GM10248 (cell line): ENCODE results near the gene MYL11.
A peak's percentile ranks its signal among the peaks of the same experiment; 100 is the strongest.

Experiments used
- CTCF ChIA-PET: fragments of 300-600 bp; sonication (Branson Sonifier 250); formaldehyde crosslinking; extraction: SDS; loops from one replicate; lab custom pipeline; 2021; ENCODE audit warnings: antibody characterized with exemption; lab: Yijun Ruan, JAX
- POLR2A ChIA-PET: fragments of 350-650 bp; sonication (Branson Sonifier 250); formaldehyde crosslinking; extraction: SDS; loops from one replicate; lab custom pipeline; 2020; ENCODE audit warnings: antibody characterized with exemption; lab: Yijun Ruan, JAX
- DNase-seq: peaks from one replicate; pipeline ENCODE4 v3.0.0; 2012; ENCODE audit errors: extremely low spot score
- TF ChIP-seq, protein P1 (sequence below): IDR thresholded peaks from 2 replicates; pipeline ENCODE4 v1.5.1; 2012; ENCODE audit warnings: mild to moderate bottlenecking, low read depth; ENCODE audit errors: extremely low read depth, missing control alignments, control extremely low read depth

MYL11 gene

DNA sequence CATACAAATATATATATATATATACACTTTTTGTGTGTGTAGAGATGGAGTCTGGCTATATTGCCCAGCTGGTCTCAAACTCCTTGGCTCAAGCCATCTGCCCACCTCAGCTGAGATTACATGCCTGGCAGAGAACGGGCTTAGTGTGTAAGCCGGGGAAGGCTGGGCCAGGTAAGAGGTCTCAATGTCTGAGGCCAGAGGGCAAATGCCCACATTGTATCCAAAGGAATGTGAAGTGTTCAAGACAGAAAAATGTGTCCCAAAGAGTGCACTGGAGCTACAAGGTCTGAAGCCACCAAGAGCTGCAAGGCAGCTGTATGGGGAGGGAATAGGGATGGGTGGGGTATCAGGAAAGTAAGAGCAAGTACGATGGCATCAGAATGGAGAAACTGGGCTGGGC is 28.3 kb upstream of the MYL11 start:
- CTCF ChIA-PET, result interaction anchor here (2.3 kb wide), 1 partner anchor 25 kb away, joined by 6 read pairs; no protein-coding TSS in a partner anchor
- POLR2A ChIA-PET, result no interaction called here

GRCh38 chr16:30348113-30348512 is 26.5 kb upstream of the MYL11 start:
- TF ChIP-seq, protein P1, sequence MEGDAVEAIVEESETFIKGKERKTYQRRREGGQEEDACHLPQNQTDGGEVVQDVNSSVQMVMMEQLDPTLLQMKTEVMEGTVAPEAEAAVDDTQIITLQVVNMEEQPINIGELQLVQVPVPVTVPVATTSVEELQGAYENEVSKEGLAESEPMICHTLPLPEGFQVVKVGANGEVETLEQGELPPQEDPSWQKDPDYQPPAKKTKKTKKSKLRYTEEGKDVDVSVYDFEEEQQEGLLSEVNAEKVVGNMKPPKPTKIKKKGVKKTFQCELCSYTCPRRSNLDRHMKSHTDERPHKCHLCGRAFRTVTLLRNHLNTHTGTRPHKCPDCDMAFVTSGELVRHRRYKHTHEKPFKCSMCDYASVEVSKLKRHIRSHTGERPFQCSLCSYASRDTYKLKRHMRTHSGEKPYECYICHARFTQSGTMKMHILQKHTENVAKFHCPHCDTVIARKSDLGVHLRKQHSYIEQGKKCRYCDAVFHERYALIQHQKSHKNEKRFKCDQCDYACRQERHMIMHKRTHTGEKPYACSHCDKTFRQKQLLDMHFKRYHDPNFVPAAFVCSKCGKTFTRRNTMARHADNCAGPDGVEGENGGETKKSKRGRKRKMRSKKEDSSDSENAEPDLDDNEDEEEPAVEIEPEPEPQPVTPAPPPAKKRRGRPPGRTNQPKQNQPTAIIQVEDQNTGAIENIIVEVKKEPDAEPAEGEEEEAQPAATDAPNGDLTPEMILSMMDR, result no peak
- CTCF ChIA-PET, result interaction anchor here (1.3 to 2.3 kb wide), 2 partner anchors 10 to 23 kb away, joined by 3 to 6 read pairs; no protein-coding TSS in a partner anchor
- DNase-seq, result no peak
- POLR2A ChIA-PET, result no interaction called here

More for the DNA sequence above, 28.3 kb upstream of the MYL11 start:
- TF ChIP-seq, protein P1, result no peak
- DNase-seq, result no peak

- TF ChIP-seq, protein P1, result no peak
- ChIA-PET CTCF (interaction anchor here (1.0 to 1.2 kb wide), 2 partner anchors 13 to 61 kb away, joined by 3 read pairs; no protein-coding TSS in a partner anchor), POLR2A (no interaction called here)
- DNase-seq, result no peak
Observed at GRCh38 chr16:30348929-30349328, 25.7 kb upstream of the MYL11 start.

DNA sequence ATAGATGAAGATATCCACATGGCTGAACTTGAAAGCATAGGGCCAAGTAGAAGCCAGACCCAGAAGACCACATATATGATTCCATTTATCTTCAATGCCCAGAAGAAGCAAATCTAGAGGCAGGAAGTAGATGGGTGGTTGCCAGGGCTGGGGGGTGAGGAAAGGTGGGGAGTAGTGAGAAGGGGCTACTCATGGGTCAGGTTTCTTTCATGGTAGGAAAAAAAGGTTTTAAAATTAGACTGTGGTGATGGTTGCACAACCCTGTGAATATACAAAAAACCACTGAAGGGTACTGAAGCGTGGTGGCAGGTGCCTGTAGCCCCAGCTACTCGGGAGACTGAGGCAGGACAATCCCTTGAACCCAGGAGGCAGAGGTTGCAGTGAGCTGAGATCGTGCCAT is 24.9 kb upstream of the MYL11 start:
- DNase-seq, result no peak
- ChIA-PET CTCF (interaction anchor here (1.0 to 1.2 kb wide), 3 partner anchors 14 to 60 kb away, joined by 3 read pairs; no protein-coding TSS in a partner anchor), POLR2A (interaction anchor here (0.6 kb wide), 2 partner anchors 46 to 324 kb away, joined by 4 to 6 read pairs; no protein-coding TSS in a partner anchor)
- TF ChIP-seq, protein P1, result no peak

- ChIA-PET POLR2A (interaction anchor here (0.6 kb wide), 2 partner anchors 46 to 324 kb away, joined by 4 to 6 read pairs; no protein-coding TSS in a partner anchor), CTCF (interaction anchor here (1.1 to 1.2 kb wide), 2 partner anchors 14 to 59 kb away, joined by 3 read pairs; no protein-coding TSS in a partner anchor)
- DNase-seq, result peak; percentile 78
- TF ChIP-seq, protein P1, result no peak
Observed at GRCh38 chr16:30350134-30350871, 24.3 kb upstream of the MYL11 start.

DNA sequence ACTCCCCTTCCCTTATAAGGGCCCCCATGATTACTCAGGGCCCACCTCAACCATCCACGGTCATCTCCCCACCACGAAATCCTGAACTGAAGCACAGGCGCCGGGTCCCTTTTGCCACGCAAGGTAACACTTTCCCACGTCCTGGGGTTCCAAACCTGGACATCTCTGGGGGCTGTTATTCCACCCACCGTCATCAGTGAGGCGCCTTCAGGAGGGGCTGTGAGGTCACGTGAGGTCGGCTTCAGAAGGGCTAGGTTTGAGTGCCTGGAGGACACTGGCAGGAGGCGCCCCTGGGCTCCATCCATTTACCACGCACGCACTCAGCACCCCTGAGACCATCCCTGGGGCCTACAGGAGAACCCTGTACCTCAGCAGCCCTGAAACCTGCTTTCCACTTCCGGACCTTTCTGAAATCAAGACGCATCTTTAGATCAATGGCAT is 23.6 kb upstream of the MYL11 start:
- TF ChIP-seq, protein P1, result no peak
- CTCF ChIA-PET, result no interaction called here
- POLR2A ChIA-PET, result interaction anchor here (0.6 kb wide), 1 partner anchor 230 kb away, joined by 4 read pairs; no protein-coding TSS in a partner anchor
- DNase-seq, result no peak
